ENCODE data around the gene MYO3B.

GRCh38 chr2:170353723-170354122 is 175.8 kb downstream of the MYO3B start:
- no peak for TF ChIP-seq CTCF (IDR thresholded peaks at IDR 0.05)
- no peak for TF ChIP-seq EP300 (IDR thresholded peaks at IDR 0.05)
- no peak for TF ChIP-seq CHD2 (IDR thresholded peaks at IDR 0.05; ENCODE audit: low read length, partially characterized antibody)
- TF ChIP-seq KDM1A (IDR thresholded peaks at IDR 0.05; ENCODE audit: low read depth), result no peak
